GM19240 (cell line): Measurements from ENCODE around the gene ATP6V1G2.
"Not testable (repeated sequence)": the region's sequence is repeated elsewhere in the genome, so short reads cannot be mapped to it uniquely, and the experiment has no call there.

ENCODE experiments used
- DNase-seq: peaks from one replicate; pipeline ENCODE4 v3.0.0; 2011; ENCODE audit warnings: low spot score; ENCODE audit not compliant: insufficient read length

The ATP6V1G2 gene

GRCh38 chr6:31575952-31576685 lies 29.7 kb upstream of the ATP6V1G2 start:
- DNase-seq = no peak

GRCh38 chr6:31575335-31575901 lies 29.0 kb upstream of the ATP6V1G2 start, which contains the start of gene TNF:
Gene TNF (plus strand): TSS chr6:31575565. CDS start chr6:31575742, 177 bp downstream.
- DNase-seq = no peak

GRCh38 chr6:31574106-31575061 lies 28.0 kb upstream of the ATP6V1G2 start:
- DNase-seq = no peak

GRCh38 chr6:31573239-31574105 lies 27.1 kb upstream of the ATP6V1G2 start:
- no peak for DNase-seq

- no peak for DNase-seq
Measured at GRCh38 chr6:31572041-31572911, 25.9 kb upstream of the ATP6V1G2 start, which contains the start of gene LTA. Gene LTA (plus strand): TSS chr6:31572289. CDS start chr6:31572743, 454 bp downstream.

- DNase-seq = no peak
Measured at GRCh38 chr6:31569861-31570536, 23.6 kb upstream of the ATP6V1G2 start.

- DNase-seq = peak; percentile 69
Measured at GRCh38 chr6:31568537-31568961, 22.1 kb upstream of the ATP6V1G2 start.

- no peak for DNase-seq
Measured at GRCh38 chr6:31567531-31568370, 21.3 kb upstream of the ATP6V1G2 start.

GRCh38 chr6:31560697-31561058 lies 14.3 kb upstream of the ATP6V1G2 start:
- DNase-seq = no peak

GRCh38 chr6:31559958-31560696 lies 13.7 kb upstream of the ATP6V1G2 start:
- peak; percentile 45 for DNase-seq

GRCh38 chr6:31559606-31559957 lies 13.2 kb upstream of the ATP6V1G2 start:
- DNase-seq = no peak

GRCh38 chr6:31558631-31559500 lies 12.5 kb upstream of the ATP6V1G2 start:
- DNase-seq = peak; percentile 50

GRCh38 chr6:31558318-31558625 lies 11.9 kb upstream of the ATP6V1G2 start:
- DNase-seq = no peak

- DNase-seq = no peak
Measured at GRCh38 chr6:31557443-31558317, 11.3 kb upstream of the ATP6V1G2 start.

- no peak for DNase-seq
Measured at GRCh38 chr6:31556307-31556706, 9.9 kb upstream of the ATP6V1G2 start.

- DNase-seq = not testable (repeated sequence)
Measured at GRCh38 chr6:31551371-31551770, 5.0 kb upstream of the ATP6V1G2 start.
